Limb (tissue), 2 donors: ENCODE results near the gene GDNF.
"Not testable (repeated sequence)": the region's sequence is repeated elsewhere in the genome, so short reads cannot be mapped to it uniquely, and the experiment has no call there.

Source experiments
- DNase-seq, 2 donors: peaks; one replicate each; pipeline ENCODE4 v3.0.0-alpha.2; 2016; ENCODE audit errors: extremely low spot score in 2 of 2

The GDNF gene

GRCh38 chr5:37816883-37817282, 23.0 kb downstream of the GDNF start:
- no peak for DNase-seq

- no peak for DNase-seq
Measured at GRCh38 chr5:37816331-37816730, 23.5 kb downstream of the GDNF start.

GRCh38 chr5:37815913-37816312, 23.9 kb downstream of the GDNF start:
- DNase-seq = no peak

GRCh38 chr5:37814699-37815098, 25.1 kb downstream of the GDNF start:
- no peak for DNase-seq

- no peak for DNase-seq
Measured at GRCh38 chr5:37812365-37812764, 27.5 kb downstream of the GDNF start.

- DNase-seq = no peak
Measured at GRCh38 chr5:37811866-37812265, 28.0 kb downstream of the GDNF start.

- DNase-seq = no peak
Measured at GRCh38 chr5:37810311-37810710, 29.5 kb downstream of the GDNF start.

GRCh38 chr5:37808945-37809344, 30.9 kb downstream of the GDNF start:
- no peak for DNase-seq

- no peak for DNase-seq
Measured at GRCh38 chr5:37807621-37808301, 32.1 kb downstream of the GDNF start.

- DNase-seq = no peak
Measured at GRCh38 chr5:37807015-37807414, 32.8 kb downstream of the GDNF start.

GRCh38 chr5:37806476-37806875, 33.4 kb downstream of the GDNF start:
- DNase-seq = no peak

- no peak for DNase-seq
Measured at GRCh38 chr5:37806016-37806415, 33.8 kb downstream of the GDNF start.

- no peak for DNase-seq
Measured at GRCh38 chr5:37804401-37804800, 35.4 kb downstream of the GDNF start.

- no peak for DNase-seq
Measured at GRCh38 chr5:37803487-37803886, 36.4 kb downstream of the GDNF start.

- DNase-seq = no peak
Measured at GRCh38 chr5:37801521-37801920, 38.3 kb downstream of the GDNF start.

GRCh38 chr5:37799865-37800421, 39.9 kb downstream of the GDNF start:
- no peak for DNase-seq

GRCh38 chr5:37796435-37796834, 43.4 kb downstream of the GDNF start:
- not testable (repeated sequence) for DNase-seq

GRCh38 chr5:37795292-37795691, 44.5 kb downstream of the GDNF start:
- not testable (repeated sequence) for DNase-seq

- DNase-seq = no peak
Measured at GRCh38 chr5:37792975-37793631, 46.7 kb downstream of the GDNF start.

GRCh38 chr5:37791321-37791720, 48.5 kb downstream of the GDNF start:
- no peak for DNase-seq

- no peak for DNase-seq
Measured at GRCh38 chr5:37789991-37790390, 49.9 kb downstream of the GDNF start.

GRCh38 chr5:37787742-37788141, 52.1 kb downstream of the GDNF start:
- no peak for DNase-seq
